T-helper 1 cell treated with Interleukin-12 subunit alpha and Interleukin-12 subunit beta and Interleukin-4 antibody, amounts not matched to agents 30 ng/mL and 1 ng/mL, for 36 hours (primary cell): ENCODE measurements around the gene LRG1. TPM values are rescaled to one million over a fixed set of nuclear protein-coding genes. Genes with fewer than 3 reads are reported as not detected.

Source experiments
- intact Hi-C: fragments of 100-400 bp; cut with micrococcal nuclease; formaldehyde crosslinking; loops from one replicate; pipeline ENCODE4 v1.15.1; 2024
- total RNA-seq: library from RNA; stranded (reverse); gene quantifications from 2 replicates; pipeline ENCODE4 v1.2.3, GENCODE V29; 2022

LRG1 gene, protein sequence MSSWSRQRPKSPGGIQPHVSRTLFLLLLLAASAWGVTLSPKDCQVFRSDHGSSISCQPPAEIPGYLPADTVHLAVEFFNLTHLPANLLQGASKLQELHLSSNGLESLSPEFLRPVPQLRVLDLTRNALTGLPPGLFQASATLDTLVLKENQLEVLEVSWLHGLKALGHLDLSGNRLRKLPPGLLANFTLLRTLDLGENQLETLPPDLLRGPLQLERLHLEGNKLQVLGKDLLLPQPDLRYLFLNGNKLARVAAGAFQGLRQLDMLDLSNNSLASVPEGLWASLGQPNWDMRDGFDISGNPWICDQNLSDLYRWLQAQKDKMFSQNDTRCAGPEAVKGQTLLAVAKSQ
- total RNA-seq, result 1.1 and 1.5 TPM in 2 replicates

DNA sequence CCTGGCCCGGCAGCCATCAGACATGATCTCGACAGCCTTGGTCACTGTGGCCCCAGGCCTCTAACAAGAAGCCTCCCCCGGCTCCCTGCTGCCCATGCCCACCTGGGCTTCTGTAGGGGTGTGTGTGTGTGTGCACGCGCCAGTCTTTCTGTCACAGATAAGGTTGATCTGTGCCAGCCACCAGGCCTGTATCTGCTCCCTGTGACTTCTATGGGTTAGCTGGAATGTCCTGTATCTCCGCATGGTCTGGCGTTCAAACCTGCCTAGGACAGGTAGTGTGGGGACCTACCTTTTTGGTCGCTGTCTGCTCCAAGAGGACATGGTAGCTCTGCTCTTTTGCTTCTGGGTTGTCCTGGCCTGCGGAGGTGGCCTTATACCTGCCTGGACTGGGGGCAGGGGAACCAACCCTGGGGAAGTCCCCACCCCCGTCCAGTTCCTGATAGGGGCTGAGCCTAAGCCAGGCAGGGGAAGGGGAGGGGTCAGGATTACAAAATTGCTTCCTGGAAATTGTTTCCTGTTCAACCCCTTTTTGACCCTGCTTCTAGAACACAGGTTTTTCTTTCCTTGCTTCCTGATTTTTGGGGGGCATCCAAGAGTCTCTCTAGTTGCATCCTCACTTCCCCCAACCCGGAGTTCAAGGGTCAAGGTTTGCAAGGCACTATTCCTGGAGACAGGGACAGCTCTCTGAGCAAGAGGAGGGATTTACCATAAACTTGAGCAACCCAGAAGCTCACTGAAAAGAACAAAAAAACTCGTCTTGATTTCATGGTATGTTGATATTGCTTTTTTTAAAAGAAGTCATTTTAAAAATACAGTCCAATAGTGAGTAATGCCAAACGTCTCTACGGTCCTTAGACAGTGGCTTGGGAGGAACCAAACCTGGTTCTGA, at the start of gene LRG1:
Gene LRG1 (minus strand): TSS at position 344 of the 889 bp plus-strand sequence. CDS start 23 bp downstream, at position 321.
- intact Hi-C loops, result no loop called here

DNA sequence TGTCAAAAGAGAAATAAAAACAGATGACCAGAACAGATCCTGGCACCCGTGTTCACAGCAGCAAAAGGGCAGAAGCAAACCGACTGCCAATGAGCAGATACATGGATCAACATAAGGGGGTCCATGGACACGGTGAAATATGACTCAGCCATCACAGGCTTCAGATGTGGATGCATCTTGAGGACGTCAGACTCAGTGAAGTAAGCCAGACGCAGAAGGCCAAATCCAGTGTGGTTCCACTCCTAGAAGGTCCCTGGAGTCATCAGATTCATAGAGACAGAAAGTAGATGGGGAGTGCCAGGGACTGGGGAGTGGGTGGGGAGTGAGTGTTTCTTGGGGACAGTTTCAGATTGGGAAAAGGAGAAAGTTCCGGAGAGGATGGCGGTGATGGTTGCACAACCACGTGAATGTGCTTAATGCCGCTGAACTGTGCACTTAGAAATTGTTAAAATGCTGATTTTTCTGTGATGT, 48.5 kb upstream of the LRG1 start:
- intact Hi-C loops, result no loop called here

DNA sequence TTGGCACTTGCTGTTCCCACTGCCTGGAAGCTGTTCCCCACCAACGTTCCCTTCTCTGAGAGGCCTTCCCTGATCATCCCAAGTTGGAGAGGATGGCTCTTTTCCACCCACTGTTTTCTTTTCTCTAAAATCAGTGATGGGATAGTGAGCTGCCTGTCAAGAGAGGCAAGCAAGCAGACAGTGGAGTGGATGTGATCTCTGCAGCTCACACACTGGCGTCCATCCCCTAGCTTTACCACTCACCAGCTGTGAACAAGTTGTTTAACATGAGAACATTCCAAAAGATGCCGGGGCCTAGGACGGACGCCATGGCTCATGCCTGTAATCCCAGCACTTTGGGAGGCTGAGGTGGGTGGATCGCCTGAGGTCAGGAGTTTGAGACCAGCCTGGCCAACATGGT, 47.7 kb upstream of the LRG1 start:
- intact Hi-C loops, result no loop called here

DNA sequence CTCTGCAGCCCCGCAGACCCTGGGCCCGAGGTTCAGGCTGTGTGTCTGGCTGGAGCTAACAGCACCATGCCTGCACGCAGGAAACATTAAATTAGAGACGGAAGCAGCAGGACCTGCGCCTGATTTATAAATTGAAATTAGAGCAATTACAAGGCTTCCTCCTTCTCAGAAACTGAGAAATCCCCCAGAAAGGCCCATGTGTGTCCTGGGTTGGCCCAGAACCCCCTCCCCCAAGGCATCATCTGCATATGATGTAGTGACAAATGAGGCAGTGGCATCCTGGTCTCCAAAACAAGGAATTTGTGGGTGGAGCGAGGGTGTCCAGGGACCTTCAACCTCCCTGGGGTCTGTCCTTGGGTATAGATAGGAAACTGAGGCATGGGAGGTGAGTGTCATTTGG, 46.9 kb upstream of the LRG1 start:
- intact Hi-C loops, result no loop called here

DNA sequence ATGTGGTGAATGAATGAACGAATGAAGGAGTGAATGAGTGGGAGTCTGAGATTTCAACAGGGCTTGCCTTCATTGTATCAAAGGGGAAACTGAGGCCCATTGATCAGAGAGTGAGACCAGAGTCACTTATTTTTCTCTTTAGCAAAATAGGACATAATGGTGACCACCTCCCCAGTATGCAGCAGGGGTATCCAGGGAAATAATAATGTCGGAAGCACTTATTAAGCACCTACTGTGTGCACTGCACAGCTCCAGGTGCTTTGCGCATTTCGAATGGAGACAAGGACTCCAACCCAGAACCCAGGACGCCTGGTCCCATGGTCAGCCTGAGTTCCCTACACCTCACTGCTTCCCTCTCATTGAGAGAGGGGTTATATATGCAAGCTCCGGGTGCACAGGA, 46.4 kb upstream of the LRG1 start:
- intact Hi-C loops, result no loop called here

DNA sequence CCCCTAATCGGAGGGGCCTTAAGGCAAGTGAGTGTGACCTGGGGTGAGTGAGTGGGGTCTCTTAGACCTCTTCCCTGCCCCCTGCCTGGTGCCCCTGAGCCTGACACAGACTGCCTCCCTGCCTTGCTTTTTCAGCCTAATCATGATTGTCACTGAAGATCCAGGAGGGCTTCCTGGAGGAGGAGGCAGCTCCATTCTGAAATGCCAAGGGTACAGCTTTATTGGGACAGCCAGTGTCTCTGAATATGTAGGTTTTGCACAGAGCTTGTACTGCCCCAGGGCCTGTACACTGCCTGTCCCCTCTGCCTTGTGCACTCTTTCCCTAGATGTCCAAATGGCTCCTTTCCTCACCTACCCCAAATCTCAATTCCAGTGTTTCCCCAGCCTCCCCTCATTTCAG, 45.7 kb upstream of the LRG1 start:
- intact Hi-C loops, result no loop called here

DNA sequence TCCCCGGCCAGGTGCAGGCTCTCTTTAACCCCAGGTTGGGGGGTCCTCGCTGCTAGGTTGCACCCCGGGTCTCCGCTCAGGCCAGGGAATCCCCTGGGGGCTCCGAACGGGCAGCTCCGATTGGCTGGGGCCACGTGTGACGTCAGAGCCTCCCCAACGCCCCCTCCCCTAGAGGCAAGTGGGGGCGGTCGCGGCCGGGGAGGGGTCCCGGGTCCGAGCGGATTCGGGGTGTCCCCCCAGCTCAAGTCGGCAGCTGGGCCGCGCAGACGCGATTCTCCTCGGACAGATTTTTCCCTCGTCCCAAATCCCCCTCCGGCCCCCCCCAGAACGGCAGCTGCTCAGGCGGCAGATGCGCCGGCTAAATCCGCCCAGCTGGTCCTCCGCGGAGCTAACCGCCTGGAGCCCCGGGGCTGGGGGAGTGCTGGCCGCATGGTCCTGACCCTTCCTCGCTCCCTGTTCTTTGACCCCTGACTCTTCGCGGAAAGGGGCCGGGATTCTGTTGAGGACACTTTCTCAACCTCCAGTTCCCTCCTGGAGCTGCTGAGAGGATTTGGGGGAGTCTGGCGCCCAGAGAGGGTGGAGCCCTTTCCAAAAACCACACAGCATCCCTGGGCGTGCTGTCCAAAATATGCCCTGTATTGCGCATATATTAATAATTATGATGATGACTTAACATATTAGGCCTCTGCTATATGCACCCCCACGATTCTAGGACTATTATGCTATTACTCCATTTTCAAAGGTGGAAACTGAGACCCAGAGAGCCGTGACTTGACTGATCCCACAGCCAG, 45.0 kb upstream of the LRG1 start:
- intact Hi-C loops, result no loop called here

DNA sequence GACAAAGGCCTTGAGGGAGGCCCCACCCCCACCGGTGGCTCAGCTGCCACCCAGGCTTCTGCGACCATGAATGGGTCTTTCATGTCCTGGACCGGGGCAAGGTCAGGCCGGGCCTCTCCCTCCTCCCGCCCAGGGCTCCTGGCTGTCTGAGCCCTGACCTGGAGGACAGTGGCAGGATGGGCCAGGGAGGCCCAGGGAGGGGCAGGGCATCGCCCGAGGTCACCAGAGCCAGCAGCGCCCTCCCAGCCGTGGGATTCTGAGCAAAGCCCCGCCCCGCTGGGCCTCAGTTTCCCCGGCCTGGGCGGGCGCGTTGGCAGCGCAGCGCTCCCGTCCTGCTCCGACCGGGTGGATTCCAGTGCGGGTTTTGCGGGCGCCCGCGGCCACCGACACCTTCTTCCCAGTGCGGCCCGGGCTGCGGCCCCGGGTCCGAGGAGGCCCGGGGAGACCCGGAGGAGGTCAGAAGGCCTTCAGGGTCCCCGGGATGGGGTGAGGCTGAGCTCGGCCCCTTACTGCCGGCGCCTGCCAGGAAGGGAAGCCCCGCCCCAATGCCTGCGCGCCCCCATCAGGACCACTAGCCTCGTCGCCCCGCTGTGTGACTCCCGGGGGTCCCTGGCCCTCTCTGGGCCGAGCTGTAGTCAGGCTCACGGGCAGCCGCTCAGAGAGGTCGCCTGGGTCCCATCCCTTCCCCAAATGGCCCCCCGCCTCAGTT, 44.3 kb upstream of the LRG1 start:
- intact Hi-C loops, result no loop called here

DNA sequence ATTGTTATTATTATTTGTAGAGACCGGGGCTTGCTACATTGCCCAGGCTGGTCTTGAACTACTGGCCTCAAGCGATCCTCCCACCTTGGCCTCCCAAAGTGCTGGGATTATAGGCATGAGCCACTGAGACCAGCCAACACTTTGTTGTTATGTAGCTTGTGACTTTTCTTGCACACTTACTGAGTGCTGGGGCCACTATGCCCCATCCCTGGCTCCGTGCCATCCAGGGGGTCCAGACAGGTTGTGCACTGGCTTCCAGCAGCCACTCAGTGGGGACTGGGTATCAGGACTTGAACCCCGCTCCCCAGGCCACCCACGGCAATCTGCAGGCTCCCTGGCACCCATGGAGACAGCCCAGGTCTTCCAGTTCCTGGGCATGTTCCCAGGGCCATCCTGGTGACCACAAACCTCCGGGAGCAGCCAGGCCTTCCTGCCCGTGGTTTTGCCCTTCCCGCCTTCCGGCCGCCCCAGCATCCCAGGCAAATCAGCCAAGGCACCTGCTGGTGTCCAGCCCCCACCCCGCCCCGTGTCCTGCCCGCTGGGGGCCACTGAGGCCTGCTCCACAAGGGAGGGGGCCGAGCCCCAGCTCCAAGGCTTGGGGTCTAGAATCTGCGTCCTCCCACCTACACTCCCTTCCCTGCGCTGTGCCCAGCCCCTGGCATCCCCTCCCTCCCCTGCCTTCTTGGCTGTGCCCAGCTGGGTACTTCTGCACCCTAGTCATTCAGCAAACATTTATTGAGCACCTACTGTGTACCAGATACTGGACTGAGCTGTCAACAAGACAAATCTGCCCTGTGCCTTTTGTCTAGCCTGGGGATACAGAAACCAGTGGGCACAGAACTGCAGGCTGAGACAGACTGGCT, 43.4 kb upstream of the LRG1 start:
- intact Hi-C loops, result no loop called here

DNA sequence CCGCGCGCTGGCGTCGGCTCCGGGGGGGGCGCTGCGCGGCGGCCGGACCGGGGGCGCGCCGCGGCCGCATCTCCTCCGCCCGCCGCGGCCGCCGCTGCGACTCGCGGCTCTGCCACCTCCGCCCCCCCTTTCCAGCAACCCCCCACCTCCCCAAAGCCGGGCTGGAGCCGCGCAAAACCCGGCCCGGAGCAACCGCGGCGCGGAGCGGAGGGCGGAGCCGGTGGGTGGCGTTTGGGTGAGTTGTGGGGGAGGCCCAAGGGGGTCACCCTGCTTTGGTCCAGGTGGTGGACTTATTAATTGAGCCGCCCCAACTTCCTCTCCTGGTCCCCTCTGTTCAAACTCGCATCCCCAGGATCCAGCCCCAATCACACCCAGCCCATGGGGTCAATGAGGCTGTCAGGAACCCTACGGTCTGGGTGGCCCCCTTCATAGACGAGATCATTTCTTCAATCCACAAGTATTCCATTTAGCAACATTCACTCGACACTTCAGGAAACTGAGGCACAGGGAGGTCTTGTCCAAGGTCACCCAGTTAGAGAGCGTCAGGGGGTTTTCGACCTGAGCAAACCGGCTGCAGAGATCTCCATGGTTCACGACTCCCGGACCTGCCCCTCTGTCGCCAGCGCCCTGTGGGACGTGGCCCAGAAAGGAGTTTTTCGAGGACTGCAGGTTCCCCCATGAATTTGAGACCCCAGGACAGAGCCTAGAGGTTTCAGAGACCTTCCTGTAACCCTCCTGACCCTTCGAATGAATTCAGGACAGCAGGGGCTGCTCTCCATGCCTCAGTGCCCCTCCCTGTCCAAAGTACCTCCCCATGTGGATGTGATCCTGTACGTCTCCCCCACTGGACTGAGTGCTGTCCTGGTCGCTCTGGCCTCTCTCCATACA, 42.1 kb upstream of the LRG1 start:
- intact Hi-C loops, result no loop called here

DNA sequence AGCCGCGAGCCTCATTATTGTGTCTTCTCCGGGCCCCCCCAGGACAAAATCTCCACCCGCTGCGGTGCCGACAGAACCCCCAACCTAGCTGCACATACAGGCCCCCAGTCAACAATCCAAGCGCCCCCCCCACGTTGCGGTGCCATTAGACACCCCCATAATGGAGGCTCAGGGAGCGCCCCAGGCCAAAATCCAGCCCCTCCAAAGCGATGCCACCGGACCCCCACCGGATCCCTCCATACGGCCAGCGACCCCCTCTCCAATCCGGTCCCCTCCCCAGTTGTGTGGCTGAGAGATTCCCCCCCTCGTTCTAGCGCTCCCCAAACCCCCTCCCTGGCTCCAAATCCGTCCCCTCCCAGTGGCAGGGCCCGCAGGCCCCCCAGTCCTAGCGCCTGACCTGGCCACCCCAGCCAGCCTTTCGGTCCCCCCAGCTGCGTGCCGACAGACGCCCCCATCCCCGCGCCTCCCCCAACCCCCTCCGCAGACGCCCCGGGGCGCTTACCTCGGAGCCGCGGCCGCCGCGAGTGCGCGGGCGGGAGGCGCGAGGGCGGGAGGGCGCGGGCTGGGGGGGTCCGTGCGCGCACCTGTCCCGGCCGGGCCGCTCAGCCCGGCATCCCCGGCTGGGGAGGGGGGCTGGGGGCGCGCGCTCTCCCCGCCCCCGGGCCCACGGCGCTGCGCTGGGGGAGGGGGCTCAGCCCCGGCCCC, 41.3 kb upstream of the LRG1 start:
- intact Hi-C loops, result no loop called here

DNA sequence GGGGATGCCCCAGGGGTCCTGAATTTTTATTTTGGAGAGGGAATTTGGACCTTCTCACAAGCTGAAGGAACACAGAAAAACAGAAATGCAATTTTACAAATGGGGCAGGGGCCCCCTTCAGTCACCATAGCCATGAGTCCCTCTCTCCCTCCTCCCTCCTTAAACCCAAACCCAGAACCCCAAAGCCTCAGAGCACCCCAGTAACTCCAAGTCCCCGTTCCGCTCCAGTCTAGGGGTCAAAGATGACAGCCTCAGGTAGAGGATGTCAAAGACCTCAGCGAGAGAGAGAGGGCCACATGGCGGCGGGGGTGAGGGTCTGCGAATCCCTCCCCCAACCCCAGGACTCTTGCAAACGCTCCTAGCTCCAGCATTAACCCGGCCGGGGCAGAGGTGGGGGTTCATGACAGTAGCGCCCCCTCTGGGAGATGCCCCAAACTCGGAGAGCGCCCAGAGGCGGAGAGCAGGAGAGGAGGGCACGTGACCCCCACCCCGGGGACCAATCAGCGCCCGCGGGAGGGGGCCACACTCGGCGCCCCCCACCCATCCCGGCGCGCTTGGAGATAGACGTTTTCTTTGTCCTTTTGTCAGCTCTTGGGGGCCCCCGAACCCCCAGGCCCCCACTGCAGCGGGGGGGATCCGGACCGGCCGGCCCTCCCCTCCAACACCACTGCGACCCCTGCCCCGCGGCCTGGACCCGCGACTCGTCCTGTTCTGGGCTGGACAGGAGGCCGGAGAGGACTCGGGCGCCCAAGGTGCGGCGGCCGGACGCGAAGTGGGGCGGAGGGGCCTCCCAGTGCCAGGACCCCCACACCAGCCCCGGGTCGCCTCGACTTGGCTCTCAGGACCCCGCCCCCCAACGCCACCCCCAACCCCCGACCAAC, 40.4 kb upstream of the LRG1 start:
- intact Hi-C loops, result no loop called here

DNA sequence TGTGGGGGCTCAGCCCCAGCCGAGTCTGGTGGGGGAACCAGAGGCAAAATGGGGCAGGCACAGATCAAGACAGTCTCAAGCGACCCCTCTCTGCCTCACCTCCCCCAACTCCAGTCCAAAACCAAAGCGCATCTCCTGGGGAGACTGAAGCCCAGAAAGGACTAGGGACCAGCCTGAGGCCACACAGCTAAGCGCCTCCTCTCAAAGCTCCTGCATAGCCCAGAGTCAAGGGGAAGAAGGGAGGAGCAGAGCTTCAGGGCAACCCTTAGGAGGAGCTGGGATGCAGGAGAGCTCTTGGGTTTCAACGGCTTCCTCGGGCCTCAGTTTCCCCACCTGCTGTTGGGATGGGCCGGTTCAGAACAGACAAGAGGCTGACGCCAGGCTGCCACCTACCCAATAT, 39.6 kb upstream of the LRG1 start:
- intact Hi-C loops, result no loop called here

DNA sequence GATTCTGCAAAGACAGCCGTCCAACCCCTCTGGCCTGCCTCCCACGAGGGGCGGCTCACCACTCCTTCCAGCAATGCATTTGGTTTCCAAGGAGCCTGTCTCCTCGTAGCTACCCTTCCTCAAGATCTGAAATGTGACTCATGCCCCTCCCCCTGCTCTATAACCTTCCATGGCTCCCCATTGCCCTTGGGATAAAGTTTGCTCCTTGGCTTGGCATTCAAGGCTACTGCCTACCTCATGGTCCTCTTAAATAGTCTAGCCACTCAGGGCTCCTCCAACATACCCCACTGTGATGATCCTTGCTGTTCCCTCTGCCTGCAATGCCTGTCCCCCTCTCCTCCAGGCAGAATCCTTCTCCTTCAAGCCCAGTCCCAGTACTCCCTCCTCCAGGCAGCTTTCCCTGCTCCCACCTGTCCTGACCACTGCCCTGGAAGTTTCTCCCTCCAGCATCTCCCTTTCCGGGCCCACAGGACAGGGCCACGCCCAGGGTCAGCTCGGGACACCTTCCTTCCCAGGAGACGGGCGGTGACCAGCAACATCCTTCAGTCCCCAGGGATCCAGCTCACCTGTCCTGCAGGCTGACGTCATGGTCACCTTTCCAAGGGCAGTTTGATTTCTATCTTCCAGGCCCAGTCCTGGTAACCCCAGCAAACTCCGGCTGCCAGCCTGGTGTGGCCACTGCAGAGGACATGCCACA, 38.9 kb upstream of the LRG1 start:
- intact Hi-C loops, result no loop called here

DNA sequence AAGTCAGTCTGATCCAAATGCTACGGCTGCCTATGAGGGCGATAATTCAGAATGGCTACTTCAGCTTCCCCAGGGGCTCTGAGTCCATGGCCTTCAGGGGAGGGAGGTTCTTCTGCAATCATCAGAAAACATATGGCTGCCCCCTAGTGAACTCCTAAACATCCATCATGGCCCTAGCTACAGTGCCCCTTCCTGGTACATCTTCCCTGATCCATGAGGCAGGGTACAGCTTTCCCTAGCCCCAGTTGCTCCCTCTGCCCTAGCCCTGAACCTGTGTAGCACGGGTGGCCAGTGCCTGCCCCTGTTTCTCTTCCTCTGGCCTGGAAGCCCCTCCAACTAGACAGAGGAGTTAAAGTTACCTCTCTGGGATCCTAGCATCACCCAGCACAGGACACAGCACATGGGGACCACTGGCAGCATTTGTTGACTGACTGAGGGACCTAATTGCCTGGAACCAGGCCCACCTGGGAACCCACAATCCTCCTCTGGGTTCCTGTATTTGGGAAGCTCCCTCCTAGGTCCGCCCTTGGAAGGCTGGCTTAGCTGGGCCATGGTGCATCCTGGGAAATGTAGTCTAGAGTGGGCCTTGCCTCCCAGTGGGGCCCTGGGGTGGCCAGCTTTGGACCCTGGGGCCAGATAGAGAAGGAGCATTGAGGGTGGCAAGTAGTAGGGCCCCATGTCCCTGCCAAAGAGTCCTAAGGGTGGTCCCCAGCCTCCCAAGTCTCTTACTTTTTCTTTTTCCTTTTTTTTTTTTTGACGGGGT, 37.4 kb upstream of the LRG1 start:
- intact Hi-C loops, result no loop called here
